GM21367 (cell line): Measurements from ENCODE around the gene ZNF362.
"Not testable (repeated sequence)": the region's sequence is repeated elsewhere in the genome, so short reads cannot be mapped to it uniquely, and the experiment has no call there.

ENCODE experiments used
- ATAC-seq: cut with Tn5 transposase; IDR thresholded peaks from one replicate; pipeline ENCODE4 v1.9.1; 2021; ENCODE audit not compliant: unreplicated experiment

Gene ZNF362

GRCh38 chr1:33282791-33283190, 26.5 kb downstream of the ZNF362 start:
- ATAC-seq, result no peak

GRCh38 chr1:33284049-33284448, 27.8 kb downstream of the ZNF362 start:
- no peak for ATAC-seq

DNA sequence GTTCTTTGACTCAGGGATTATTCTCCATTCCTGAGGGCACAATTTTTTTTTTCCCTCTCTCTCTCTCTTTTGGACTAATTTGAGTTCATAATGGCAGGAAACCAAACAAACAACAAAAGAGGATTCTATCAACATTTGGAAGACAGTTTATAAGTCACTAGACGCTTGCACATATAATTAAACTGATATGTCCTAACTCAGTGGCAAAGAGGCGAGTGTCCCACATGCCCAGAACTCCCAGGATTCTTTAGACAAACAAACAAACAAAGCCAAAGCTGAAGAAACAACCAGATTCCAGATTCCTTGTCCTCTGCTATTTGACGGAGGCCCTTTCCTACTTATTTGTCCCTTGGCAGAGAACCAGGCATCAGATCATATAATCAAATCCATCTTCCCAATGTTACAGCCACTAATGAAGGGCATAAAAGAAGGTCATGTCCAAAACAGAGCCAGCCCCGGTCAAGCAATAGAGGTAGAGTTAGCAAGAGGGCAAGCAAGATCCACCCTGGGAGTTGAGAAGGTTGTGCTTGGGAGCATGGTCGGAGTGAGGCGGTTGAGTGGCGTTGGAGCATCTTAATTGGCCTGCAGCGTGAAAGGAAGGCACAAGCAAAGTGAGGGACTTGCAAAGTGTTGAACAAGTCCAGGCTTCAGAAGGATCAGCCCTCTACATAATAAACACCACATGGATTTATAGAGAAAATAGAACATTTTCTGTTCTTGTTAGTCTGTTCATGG, 30.3 kb downstream of the ZNF362 start:
- ATAC-seq, result no peak

GRCh38 chr1:33287317-33287716, 31.0 kb downstream of the ZNF362 start:
- ATAC-seq, result no peak

- ATAC-seq, result no peak
Observed at GRCh38 chr1:33288976-33289857, 32.9 kb downstream of the ZNF362 start.

- ATAC-seq, result no peak
Observed at GRCh38 chr1:33289858-33290154, 33.5 kb downstream of the ZNF362 start.

DNA sequence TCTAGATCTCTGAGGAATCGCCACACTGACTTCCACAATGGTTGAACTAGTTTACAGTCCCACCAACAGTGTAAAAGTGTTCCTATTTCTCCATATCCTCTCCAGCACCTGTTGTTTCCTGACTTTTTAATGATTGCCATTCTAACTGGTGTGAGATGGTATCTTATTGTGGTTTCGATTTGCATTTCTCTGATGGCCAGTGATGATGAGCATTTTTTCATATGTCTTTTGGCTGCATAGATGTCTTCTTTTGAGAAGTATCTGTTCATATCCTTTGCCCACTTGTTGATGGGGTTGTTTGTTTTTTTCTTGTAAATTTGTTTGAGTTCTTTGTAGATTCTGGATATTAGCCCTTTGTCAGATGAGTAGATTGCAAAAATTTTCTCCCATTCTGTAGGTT, 34.3 kb downstream of the ZNF362 start:
- not testable (repeated sequence) for ATAC-seq

- ATAC-seq, result no peak
Observed at GRCh38 chr1:33292726-33293340, 36.5 kb downstream of the ZNF362 start.

DNA sequence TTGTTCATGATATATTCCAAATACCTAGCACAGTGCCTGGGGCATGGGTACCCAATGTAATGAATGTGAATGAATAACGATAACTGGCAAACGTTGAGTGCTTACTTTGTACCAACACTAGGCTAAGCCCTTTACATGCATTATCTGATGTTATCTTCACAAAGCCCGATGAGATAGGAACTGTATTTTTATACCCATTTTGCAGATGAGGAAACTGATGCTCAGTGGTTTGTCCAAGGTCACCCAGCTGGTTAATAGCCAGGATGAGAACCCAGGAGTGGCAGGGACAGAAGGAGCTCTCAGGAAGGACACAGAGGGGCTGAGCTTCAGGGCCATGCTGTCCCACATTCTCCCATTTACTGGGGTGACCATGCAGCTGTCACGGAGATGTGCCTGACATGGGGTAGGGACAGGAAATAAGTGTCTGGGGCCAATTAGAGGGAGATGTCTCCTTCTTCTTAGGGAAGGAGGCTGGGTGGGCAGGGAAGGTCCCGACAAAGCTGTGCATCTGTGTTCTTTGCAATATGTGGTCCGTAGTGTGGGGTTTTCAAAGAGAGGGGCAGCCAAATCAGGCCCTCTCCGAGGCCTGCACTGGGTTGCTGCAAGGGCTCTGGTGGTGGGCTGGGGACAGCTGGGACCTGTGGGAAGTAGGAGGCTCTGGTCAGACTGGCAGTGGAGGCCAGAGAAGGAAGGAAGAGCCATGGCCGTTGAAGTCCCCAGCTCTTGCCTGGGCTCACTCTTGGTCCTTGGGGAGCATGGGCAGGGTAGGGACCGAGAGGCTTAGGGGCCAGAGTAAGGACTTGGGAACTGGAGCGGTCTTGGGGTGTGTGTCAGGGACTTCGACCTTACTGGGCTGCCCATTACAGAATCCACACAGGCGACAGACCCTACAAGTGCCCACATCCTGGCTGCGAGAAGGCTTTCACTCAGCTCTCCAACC, 38.0 kb downstream of the ZNF362 start:
- no peak for ATAC-seq

DNA sequence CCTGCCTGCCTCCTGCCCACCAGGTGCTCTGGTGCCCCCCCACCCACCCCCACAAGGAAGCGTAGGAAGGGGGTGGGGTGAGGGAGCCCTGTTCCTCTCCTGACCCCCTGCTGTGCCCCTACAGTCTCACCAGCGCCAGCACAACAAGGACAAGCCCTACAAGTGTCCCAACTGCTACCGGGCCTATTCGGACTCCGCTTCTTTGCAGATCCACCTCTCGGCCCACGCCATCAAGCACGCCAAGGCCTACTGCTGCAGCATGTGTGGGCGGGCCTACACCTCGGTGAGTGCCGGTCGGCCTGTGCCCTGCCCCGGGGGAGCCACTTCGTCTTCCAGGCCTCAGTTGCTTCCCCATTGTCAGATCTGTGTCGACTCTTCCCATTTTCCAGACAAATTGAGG, 38.7 kb downstream of the ZNF362 start:
- no peak for ATAC-seq

- ATAC-seq, result peak; percentile 57
Observed at GRCh38 chr1:33295450-33296081, 39.3 kb downstream of the ZNF362 start.

DNA sequence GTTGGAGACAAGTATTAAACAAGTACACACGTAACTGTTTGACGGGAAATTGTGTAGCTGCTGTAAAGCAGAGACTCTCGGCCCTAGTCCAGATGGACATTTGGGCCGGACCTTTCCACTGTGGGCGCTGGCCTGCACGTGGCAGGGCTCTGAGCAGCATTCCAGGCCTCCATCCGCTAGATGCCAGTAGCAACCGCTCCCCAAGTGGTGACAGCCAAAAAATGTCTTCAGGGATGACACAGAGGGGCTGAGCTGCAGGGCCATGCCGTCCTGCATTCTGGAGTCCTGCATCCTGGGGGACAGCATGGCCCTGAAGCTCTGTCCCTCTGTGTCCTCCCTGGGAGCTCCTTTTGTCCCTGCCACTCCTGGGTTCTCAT, 39.8 kb downstream of the ZNF362 start:
- no peak for ATAC-seq

DNA sequence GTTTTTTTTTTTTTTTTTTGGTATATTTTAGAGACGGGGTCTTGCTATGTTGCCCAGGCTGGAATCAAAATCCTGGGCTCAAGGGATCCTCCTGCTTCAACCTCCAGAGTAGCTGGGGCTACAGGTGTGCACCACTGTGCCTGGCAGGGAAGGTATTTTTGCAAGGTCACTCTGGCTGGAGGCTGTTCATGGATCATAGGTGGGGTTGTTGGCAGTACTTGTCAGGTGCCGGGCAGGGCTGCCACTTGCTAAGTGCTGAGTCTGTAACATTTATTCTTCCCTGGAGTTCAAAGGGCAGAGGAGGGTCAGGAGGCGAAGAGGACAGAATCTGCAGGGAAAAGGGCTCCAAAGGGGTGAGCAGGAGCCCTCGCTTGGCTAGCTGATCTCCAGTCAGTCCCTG, 40.5 kb downstream of the ZNF362 start:
- ATAC-seq, result no peak

GRCh38 chr1:33297911-33298622, 41.8 kb downstream of the ZNF362 start:
- no peak for ATAC-seq

DNA sequence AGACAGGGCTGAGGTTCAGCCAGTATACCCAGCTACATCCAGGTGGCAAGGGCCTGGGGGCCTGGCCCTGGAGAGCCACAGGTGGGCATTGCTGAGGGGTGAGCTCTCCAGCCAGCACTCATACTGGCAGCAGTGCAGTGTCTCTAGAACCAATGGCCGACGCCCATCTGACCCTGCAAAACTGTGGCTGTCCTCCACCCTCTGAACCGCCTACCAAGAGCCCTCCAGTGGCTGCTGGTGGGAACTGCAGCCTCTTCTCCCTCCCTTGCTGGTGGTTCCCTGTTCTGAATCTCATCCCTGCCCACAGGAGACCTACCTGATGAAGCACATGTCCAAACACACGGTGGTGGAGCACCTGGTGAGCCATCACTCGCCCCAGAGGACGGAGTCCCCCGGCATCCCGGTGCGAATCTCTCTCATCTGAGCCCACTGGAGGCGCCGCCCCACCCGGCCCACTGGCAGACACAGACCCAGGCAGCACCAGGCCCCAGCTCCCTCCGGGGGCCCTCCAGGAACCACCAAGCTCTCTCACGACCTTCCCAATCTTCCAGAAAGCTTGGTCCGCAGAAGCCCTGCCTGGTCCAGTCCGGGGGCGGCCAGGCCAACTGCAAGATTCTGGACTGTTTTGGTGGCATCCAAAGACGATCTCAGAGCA, 42.5 kb downstream of the ZNF362 start:
- ATAC-seq, result no peak

GRCh38 chr1:33299461-33300155, 43.3 kb downstream of the ZNF362 start:
- no peak for ATAC-seq

- ATAC-seq, result no peak
Observed at GRCh38 chr1:33300673-33301072, 44.4 kb downstream of the ZNF362 start.

DNA sequence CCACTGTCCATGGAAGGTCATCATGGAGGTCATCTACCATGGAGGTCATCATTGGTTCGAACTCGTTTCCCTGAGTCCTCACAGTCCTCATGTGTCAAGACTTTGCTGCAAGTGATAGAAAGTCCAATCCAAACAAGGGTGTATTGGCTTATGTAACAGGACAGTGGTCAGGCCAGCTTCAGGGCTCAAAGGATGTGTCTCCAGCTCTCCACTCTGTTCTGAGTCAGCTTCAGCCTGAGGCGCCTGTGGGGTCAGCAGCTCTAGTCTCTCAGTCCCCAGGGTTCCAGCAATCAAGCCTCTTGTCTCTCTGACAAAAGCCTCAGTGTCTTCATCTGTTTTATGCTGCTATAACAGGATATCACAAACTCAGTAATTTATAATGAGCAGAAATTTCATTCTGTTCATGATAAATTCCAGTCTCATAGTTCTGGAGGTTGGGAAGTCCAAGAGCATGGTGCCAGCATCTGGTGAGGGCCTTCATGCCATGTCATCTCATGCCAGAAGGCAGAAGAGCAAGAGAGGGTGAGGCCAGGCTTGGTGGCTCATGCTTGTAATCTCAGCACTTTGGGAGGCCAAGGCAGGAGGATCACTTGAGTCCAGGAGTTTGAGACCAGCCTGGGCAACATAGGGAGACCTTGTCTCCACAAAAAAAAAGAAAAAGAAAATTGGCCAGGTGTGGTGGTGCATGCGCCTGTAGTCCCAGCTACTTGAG, 45.1 kb downstream of the ZNF362 start:
- no peak for ATAC-seq
